EH (cell line): ENCODE measurements around the gene LRCH2.

Experiments used
- DNase-seq: peaks from one replicate; pipeline ENCODE4 v3.0.0-alpha.2; 2015; ENCODE audit warnings: low read depth

The LRCH2 gene

DNA sequence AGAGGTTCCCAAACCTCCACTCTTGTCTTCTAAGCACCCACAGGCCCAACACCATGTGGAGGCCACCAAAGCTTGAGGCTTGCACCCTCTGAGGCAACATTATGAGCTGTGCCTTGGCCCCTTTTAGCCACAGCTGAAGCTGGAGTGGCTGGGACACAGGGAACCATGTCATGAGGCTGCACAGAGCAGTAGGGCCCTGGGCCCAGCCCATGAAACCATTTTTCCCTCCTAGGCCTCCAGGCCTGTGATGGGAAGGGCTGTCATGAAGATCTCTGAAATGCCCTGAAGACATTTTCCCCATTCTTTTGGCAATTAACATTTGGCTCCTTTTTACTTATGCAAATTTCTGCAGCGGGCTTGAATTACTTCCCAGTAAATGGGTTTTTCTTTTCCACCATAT is 29.9 kb downstream of the LRCH2 start:
- no peak for DNase-seq

DNA sequence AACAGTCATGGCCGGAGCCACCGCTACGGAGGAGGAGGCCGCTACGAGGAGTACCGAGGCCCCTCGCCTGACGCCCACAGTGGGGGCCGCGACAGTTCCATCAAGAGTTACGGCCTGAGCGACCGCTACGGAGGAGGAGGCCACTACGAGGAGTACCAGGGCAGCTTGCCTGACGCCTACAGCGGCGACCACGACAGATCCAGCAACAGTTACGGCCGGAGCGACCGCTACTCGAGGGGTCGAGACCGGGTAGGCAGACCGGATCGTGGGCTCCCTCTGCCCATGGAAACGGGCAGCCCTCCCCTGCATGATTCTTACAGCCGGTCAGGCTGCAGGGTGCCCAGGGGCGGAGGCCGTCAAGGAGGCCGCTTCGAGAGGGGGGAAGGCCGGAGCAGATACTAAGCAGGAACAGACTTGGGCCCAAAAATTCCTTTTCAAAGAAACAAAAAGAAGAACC is 41.6 kb downstream of the LRCH2 start:
- no peak for DNase-seq

DNA sequence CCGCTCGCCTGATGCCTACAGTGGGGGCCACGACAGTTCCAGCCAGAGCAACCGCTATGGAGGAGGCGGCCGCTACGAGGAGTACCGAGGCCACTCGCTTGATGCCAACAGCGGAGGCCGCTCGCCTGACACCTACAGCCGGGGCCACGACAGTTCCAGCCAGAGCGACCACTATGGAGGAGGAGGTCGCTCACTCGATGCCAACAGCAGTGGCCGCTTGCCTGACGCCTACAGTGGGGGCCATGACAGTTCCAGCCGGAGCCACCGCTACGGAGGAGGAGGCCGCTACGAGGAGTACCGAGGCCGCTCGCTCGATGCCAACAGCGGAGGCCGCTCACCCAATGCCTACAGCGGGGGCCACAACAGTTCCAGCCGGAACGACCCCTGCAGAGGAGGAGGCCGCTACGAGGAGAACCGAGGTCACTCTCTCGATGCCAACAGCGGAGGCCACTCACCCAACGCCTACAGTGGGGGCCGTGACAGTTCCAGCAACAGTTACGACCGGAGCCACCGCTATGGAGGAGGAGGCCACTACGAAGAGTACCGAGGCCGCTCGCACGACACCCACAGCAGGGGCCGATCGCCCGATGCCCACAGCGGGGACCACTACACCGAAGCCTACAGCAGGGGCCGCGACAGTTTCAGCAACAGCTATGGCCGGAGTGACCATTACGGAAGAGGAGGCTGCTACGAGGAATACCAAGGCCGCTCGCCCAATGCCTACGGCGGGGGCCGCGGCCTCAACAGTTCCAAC is 42.2 kb downstream of the LRCH2 start:
- DNase-seq = no peak

DNA sequence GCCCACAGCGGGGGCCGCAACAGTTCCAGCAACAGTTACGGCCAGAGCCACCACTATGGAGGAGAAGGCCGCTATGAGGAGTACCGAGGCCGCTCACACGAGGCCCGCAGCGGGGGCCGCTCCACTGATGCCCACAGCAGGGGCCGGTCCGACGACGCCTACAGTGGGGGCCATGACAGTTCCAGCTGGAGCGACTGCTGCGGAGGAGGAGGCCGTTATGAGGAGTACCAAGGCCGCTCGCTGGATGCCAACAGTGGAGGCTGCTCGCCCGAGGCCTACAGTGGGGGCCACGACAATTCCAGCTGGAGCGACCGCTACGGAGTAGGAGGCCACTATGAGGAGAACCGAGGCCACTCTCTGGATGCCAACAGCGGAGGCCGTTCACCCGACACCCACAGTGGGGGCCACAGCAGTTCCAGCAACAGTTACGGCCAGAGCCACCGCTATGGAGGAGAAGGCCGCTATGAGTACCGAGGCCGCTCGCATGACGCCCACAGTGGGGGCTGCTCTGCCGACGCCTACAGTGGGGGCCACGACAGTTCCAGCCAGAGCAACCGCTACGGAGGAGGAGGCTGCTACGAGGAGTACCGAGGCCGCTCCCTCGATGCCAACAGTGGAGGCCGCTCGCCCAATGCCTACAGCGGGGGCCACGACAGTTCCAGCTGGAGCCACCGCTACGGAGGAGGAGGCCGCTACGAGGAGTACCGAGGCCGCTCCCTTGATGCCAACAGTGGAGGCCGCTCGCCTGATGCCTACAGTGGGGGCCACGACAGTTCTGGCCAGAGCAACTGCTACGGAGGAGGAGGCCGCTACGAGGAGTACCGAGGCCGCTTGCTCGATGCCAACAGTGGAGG is 43.0 kb downstream of the LRCH2 start:
- no peak for DNase-seq

DNA sequence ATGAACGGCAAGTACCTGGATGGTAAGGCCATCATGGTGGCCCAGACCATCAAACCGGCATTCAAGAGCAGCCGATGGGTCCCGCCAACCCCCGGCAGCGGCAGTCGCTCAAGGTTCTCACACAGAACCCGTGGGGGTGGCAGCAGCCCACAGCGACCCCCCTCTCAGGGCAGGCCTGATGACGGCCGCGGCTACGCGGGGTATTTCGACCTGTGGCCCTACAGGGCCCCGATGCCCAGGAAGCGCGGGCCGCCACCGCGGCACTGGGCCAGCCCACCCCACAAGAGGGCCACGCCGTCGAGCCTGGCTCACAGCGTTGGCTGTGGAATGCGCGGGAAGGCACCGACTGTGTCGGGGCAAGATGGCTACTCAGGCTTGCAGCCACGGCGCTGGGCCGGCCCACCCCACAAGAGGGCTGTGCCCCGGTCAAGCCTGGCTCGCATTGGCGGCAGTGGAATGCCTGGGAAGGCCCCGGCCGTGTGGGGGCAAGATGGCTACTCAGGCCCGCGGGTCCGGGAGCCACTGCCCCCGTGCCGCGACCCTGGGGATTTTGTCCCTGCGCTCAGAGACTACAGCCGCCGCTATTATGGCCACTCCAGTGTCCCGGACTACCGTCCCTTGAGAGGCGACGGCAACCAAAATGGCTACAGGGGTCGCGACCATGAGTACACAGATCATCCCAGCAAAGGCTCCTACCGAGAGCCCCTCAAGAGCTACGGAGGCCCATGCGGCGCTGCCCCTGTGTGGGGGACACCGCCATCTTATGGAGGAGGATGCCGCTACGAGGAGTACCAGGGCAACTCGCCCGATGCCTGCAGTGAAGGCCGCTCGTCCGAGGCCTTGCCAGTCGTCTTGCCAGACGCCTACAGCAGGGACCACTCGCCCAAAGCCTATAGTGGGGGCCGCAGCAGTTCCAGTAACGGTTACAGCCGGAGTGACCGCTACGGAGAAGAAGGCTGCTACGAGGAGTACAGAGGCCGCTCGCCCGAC is 44.0 kb downstream of the LRCH2 start:
- DNase-seq = no peak

DNA sequence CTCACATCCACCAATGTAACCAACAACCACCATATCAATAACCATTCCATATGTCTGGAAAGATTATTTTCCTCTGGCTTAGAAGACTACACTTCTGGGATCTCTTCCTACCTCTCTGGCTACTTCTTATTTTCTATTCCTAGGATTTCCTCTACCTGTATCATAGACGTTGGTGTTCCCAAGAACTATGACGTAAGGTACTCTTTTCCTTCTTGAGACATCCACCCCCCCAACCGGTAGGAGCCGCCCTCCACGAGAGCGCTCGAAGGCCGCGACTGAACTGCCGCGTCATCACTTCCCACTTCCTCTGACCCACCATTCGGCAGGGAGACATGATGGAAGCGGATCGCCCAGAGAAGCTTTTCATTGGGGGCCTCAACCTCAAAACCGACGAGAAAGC is 44.8 kb downstream of the LRCH2 start, which contains the start of gene RBMXL3:
Gene RBMXL3, plus strand, starts transcription at position 301 of the 400 bp plus-strand sequence. Its CDS starts 32 bp downstream, at position 333.
- DNase-seq = no peak

DNA sequence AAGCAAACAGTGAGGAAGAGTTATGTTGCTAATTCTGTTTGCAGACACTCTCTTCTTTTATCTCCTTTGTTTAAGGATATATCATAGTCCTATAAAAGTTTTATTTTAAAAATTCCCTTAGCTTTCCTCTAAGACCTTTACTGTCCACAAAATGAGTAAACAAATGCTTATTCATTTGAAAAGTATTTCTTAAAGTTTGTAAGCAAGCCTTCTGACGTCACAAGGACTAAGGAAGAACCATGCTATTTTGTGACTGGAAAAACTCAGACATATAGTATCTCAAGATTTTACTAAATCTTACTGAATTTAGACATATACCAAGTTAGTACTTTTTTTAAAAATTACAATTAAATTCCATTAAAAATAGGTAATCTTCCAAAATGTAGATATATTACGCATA is 49.9 kb downstream of the LRCH2 start:
- peak; percentile 33 for DNase-seq

DNA sequence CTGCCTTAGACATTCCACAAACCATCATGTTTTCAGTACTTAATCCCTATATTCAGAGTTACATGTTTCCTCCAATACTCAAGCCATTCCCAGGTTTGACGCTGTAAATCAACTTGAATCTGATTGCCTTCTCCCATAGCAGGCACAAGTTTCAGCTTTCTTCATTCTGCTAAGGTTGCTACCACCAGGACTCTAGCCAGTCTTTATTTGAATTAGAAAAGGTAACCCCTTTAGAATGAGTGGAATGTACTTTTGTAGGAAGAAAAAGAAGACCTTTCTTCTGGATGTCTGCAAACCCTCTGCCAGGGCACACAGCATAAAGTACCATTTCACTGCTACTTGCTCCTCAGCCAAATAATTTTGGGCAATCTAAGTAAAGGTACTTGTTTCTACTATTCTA is 55.4 kb downstream of the LRCH2 start:
- DNase-seq = no peak

DNA sequence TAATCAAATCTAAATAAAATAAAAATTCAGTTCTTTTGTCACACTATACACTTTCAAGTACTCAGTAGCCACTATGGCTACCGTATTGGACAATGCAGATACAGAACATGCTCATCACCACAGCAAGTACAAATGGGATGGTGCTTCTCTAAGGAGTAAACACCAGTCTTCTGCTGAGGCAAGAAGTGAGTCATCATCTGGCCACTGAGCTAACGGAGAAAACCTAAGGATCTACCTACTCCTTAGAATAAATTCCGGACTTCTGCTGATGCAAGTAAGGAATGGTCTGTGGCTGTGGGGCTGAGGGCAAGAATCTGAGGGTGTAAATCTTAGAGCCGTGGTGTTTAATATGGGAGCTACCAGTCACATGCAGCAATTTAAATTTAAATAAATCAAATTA is 56.0 kb downstream of the LRCH2 start:
- no peak for DNase-seq

DNA sequence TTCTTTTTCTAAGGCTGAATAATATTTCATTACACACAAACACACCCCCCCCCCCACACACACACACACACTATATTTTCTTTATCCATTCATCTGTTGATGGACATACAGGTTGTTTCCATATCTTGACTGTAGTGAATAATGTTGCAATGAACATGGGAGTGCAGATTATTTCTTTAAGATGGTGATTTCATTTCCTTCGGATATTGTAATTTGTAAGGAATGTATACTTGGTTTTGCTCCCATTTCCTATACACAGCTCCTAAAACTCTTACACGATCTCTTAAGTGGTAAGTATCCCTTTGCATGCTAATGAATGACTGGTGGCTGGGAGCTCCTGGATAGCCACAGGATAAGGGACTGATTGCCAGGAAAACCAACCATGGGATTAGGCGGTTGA is 59.3 kb downstream of the LRCH2 start:
- peak; percentile 31 for DNase-seq

DNA sequence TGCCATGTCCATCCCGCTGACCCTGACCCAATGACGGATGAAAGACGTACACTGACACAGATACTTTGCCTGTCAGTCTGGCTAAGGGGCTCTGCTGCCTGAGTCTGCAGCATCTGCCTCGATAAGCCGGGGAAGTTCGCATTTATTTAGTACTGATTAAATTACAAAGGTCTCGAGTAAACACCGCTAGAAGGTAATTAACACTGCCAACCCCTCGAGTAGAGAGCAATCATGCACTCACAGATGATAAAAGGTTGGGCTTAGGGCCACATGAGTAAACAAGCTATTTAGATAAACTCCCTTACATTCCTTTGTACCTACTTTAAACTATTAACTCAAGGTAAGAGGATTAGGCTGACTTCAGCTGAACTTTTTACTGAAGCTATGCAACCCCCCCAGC is 60.7 kb downstream of the LRCH2 start:
- no peak for DNase-seq

DNA sequence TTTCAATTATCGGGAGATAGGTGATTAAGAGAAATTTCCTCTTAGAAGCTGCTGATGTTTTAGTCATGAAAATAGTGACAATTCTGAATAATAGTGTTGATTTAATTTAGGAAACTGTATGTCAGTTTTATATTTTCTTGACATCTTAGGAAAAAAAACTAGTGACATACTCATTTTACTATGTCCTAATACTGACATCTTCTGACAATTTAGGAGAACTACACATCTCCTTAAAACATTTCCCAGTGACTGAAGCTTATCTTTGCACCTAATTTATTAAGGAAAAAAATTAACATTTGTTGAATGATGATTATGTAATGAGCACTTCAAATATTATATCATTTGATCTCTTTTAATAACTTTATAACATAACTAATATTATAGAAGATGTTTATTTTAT is 86.7 kb downstream of the LRCH2 start:
- peak; percentile 27 for DNase-seq

DNA sequence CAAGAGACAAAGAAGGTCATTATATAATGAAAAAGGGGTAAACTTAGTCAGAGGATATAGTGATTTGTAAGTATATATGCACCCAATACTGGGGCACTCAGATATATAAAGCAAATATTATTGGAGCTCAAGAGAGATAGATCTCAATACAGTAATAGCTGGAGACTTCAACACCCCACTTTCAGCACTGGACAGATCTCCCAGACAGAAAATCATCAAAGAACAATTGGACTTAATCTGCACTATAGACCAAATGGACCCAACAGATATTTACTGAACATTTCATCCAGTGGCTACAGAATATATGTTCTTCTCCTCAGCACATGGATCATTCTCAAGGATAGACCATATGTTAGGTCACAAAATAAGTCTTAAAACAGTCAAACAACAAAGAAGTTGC is 91.8 kb downstream of the LRCH2 start:
- no peak for DNase-seq

DNA sequence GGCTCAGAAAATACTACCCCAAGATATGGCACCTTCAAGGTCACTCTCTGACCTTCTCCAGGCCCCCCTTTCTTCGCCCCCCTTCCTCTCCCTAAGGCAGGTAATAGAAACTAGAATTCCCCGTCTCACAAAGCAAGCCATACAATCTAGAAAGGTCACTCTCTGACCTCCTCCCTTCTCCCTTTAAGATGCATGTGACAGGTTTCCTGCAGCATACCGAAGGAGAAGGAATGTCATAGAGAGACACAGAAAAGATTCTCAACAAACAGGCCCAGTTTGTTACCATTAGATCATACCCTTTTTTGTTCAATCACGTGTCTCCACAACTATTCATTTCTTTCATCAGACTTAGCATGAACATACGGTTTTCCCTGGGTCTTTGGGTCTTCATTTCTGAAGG is 95.9 kb downstream of the LRCH2 start:
- DNase-seq = no peak

DNA sequence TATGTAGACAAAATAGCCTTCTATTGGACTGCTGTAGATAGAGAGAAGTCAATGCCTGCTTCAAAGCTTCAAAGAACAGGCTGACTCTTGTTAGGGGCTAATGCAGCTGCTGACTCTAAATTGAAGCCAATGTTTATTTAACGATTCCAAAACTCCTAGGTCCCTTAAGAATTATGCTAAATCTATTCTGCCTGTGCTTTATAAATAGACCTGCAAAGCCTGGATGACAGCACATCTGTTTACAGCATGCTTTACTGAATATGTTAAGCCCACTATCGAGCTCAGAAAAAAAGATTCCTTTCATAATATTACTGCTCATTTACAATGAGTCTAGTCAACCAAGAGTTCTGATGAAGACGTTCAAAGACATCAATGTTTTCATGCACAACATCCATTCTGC is 99.5 kb downstream of the LRCH2 start:
- DNase-seq = no peak

DNA sequence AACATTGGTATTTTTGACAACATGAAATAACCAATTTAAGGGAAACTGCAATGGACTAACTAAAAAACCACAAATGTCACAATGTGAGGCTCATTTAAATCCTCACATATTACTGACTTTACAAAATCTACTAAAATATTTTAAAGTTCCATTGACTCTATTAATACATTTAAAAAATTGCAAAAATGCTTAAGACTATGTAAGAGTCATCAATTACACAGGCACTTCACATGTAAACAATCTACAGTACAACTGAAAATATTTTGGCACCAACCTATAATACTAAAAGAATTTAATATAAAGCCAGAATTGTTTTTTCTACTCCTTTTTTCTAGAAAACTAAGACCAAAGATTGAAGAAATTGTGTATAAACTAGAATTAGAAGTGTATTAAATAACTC is 121.5 kb downstream of the LRCH2 start:
- peak; percentile 13 for DNase-seq

DNA sequence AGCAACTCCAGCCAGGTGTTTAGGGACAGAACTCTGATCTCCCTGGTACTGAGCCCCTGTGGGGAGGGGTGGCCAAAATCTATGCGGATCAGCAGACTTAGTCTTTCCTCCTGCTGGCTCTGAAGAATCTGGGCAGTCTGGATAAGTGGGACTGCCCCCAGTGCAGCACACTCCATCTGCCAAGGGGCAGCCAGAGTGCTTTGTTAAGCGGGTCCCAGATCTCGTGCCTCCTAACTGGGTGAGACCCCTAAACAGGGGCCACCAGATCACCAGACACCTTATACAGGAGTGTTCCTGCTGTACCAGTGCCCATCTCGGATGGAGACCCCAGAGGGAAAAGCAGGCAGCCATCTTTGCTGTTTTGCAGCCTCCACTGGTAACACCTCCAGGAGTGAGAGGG is 135.0 kb downstream of the LRCH2 start:
- no peak for DNase-seq

DNA sequence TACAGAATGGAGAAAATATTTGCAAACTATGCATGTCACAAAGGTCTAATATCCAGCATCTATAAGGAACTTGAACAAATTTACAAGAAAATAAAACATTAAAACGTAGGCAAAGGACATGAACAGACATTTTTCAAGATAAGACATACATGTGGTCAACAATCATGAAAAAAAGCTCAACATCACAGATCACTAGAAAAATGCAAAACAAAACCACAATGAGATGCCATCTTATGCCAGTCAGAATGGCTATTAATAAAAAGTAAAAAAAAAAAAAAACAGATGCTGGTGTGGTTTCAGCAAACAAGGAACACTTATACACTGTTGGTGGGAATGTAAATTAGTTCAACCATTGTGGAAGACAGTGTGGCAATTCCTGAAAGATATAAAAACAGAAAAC is 140.7 kb downstream of the LRCH2 start:
- peak; percentile 27 for DNase-seq

DNA sequence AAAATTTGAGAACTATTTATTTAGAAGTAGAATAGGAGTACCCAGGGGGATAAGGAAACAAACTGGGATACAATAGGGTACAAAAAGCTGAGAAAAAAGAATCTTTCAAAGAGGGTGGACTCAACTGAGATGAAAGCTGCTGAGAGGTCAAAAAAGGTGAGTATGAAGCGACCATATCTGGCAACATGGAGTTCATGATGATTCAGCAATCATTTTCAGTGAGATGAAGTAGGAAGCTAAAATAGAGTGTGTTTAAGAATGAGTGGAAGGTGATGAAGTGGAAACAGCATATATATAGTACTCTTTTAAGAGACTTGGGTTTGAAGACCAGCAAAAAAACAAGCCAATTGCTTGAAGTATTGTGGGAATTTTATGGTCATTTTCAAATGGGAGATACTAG is 144.5 kb downstream of the LRCH2 start:
- no peak for DNase-seq

DNA sequence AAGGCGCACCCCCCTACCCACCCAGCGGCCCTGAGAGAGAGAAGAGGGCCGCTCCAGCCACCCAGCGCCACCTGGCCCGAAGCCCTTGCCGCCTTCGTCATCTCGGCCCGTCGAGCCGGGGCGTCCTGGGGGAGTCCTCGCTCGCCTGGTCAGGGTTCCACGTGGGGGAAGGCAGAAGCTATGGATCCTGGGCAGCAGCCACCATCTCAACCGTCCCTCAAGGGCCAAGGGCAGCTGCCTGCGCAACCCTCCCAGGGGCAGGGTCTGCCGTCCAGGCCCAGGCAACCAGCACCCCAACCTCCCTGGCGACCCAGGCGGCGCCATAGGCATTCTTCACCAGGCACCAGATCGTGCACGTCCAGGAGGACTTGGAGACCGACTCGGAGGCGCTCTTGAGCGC is 165.0 kb downstream of the LRCH2 start:
- DNase-seq = no peak

DNA sequence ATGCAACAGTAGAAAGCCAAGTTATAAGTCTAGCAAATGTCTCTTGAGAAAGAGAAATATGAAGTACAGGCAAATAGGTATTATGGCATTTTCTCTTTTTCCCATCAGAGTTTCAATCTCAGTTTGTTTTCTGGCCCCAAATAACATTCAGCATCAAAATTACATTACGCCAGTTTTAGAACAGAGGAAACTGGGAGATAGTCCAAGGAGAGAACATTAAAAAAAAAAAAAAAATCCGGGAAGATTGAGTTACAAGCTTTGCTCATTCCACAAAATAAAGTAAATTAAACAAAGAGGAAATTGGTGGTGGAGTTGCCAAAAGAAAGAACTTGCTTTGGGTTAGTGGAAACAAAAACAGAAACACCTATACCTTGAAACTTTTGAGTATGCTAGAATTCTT is 166.1 kb downstream of the LRCH2 start:
- DNase-seq = peak; percentile 53

DNA sequence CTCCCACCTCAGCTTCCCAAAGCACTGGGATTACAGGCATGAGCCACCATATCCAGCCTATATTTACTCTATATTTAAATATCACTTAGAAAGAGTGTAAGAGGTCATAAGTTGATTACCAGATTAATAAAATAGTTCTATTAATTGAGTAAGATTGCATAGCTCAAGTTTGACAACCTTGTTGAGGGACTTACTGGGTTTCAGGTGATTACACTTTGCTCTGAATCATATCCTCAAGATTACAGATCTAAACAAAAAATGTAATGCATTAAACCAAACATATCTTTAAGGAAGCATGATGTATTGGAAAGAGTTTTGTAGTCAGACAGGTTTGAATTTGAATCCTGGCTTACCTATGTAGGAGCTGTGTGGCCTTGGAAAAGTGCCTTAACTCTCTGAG is 168.6 kb downstream of the LRCH2 start:
- no peak for DNase-seq
